Mucosa of gallbladder (tissue), 1 donor: Measurements from ENCODE around the gene AMIGO3. TPM values are rescaled to one million over a fixed set of nuclear protein-coding genes. Genes with fewer than 3 reads are reported as not detected.

Source experiments
- DNase-seq: peaks from one replicate; pipeline ENCODE4 v3.0.0-alpha.2; 2020; ENCODE audit warnings: low spot score
- total RNA-seq: library from RNA; stranded (reverse); gene quantifications from one replicate; pipeline ENCODE4 v1.2.1, GENCODE V29; 2021
- donor health status: DM: no; HTN: no; CAD: no.

The AMIGO3 gene
- total RNA-seq, 1 donor from 2014 or later = 0.43 TPM

- no peak for DNase-seq
Measured at GRCh38 chr3:49668861-49669260, 50.6 kb downstream of the AMIGO3 start.

- no peak for DNase-seq
Measured at GRCh38 chr3:49668414-49668797, 51.1 kb downstream of the AMIGO3 start.

GRCh38 chr3:49667701-49668413 lies 51.6 kb downstream of the AMIGO3 start:
- DNase-seq = no peak

Other genes with a start within 250 kb of the AMIGO3 start
- gene DAG1, start 249.4 kb downstream of the AMIGO3 start, total RNA-seq = 139 TPM
- 0.81 TPM for gene BSN, start 165.2 kb downstream of the AMIGO3 start, total RNA-seq
- gene APEH, start 45.3 kb downstream of the AMIGO3 start, total RNA-seq = 128 TPM
- 45.5 TPM for gene MST1, start 30.2 kb downstream of the AMIGO3 start, total RNA-seq
- gene RNF123, start 30.1 kb downstream of the AMIGO3 start, total RNA-seq = 55.6 TPM
- gene GMPPB, start 4.3 kb upstream of the AMIGO3 start, total RNA-seq = 51.9 TPM
- 46.1 TPM for gene IP6K1, start 66.9 kb upstream of the AMIGO3 start, total RNA-seq
- 0.09 TPM for gene CDHR4, start 80.2 kb upstream of the AMIGO3 start, total RNA-seq
- gene INKA1, start 83.6 kb upstream of the AMIGO3 start, total RNA-seq = 4.4 TPM
- 122 TPM for gene UBA7, start 94.3 kb upstream of the AMIGO3 start, total RNA-seq
- 2.4 TPM for gene TRAIP, start 136.9 kb upstream of the AMIGO3 start, total RNA-seq
- 0.09 TPM for gene CAMKV, start 150.2 kb upstream of the AMIGO3 start, total RNA-seq
- 131 TPM for gene MST1R, start 184.2 kb upstream of the AMIGO3 start, total RNA-seq
- gene MON1A, start 210.1 kb upstream of the AMIGO3 start, total RNA-seq = 9.7 TPM
- gene RBM6, start 220.5 kb upstream of the AMIGO3 start, total RNA-seq = 89.2 TPM